SK-N-SH (cell line): ENCODE measurements around the gene ARHGAP10. TPM values are rescaled to one million over a fixed set of nuclear protein-coding genes. Genes with fewer than 3 reads are reported as not detected.

ENCODE experiments used
- CTCF ChIA-PET: fragments of 300-600, 350-600 bp; formaldehyde crosslinking; extraction: SDS; loops from one replicate; lab custom pipeline; 2021; lab: Yijun Ruan, JAX
- POLR2A ChIA-PET: fragments of 350-600 bp; sonication (Branson Sonifier 250); formaldehyde crosslinking; extraction: SDS; loops from one replicate; lab custom pipeline; 2020; ENCODE audit warnings: antibody characterized with exemption, inconsistent platforms; lab: Yijun Ruan, JAX
- DNase-seq: peaks from one replicate; pipeline ENCODE4 v3.0.0; 2012
- H2AFZ ChIP-seq: fragments of 200-600 bp; sonication (generic); 2 replicates; pipeline ENCODE4 v1.8.1; 2016; ENCODE audit warnings: antibody characterized with exemption, mild to moderate bottlenecking, low read depth
- H3F3A ChIP-seq: fragments of 200-600 bp; sonication (generic); replicated peaks from 2 replicates; pipeline ENCODE3; 2016; ENCODE audit warnings: antibody characterized with exemption, mild to moderate bottlenecking; ENCODE audit not compliant: insufficient read depth
- H3K27ac ChIP-seq, 2 experiments: fragments of 200-500 bp in 1 of 2; fragments of 200-600 bp in 1 of 2; sonication (Bioruptor generic) in 1 of 2; sonication (generic), shearing (Covaris generic) in 1 of 2; 2 replicates each; pipeline versions ENCODE4 v1.5.1 to v1.6.1; 2014 to 2016; ENCODE audit warnings: low read depth in 2 of 2, inconsistent platforms in 1 of 2, low read length in 1 of 2, mild to moderate bottlenecking in 1 of 2, mixed read lengths in 1 of 2
- H3K27me3 ChIP-seq: fragments of 200-600 bp; sonication (generic), shearing (Covaris generic); 2 replicates; pipeline ENCODE4 v1.6.1; 2016; ENCODE audit warnings: mixed run types; ENCODE audit not compliant: insufficient read depth
- H3K36me3 ChIP-seq, 2 experiments: fragments of 200-500 bp in 1 of 2; fragments of 200-600 bp in 1 of 2; sonication (Bioruptor generic) in 1 of 2; sonication (generic) in 1 of 2; replicated peaks in 1 of 2; 2 replicates each; pipeline versions ENCODE3 to v1.5.1; 2014 to 2016; ENCODE audit warnings: low read length in 1 of 2, mild to moderate bottlenecking in 1 of 2; ENCODE audit not compliant: insufficient read depth in 2 of 2, control insufficient read depth in 1 of 2
- H3K4me1 ChIP-seq, 2 experiments: fragments of 200-500 bp in 1 of 2; fragments of 200-600 bp in 1 of 2; sonication (Bioruptor generic) in 1 of 2; sonication (generic), shearing (Covaris generic) in 1 of 2; 2 replicates each; pipeline versions ENCODE4 v1.5.1 to v1.6.1; 2014 to 2016; ENCODE audit warnings: low read depth in 1 of 2, low read length in 1 of 2, mixed run types in 1 of 2; ENCODE audit not compliant: insufficient read depth in 2 of 2, control insufficient read depth in 1 of 2
- H3K4me2 ChIP-seq: fragments of 200-600 bp; sonication (generic), shearing (Covaris generic); 2 replicates; pipeline ENCODE4 v1.6.1; 2017; ENCODE audit warnings: mixed run types
- H3K4me3 ChIP-seq, 2 experiments: fragments of 200-500 bp in 1 of 2; fragments of 200-600 bp in 1 of 2; sonication (Bioruptor generic) in 1 of 2; sonication (generic), shearing (Covaris generic) in 1 of 2; 2 replicates each; pipeline versions ENCODE4 v1.5.1 to v1.8.1; 2014 to 2016; ENCODE audit warnings: low read depth in 2 of 2, inconsistent platforms in 1 of 2, low read length in 1 of 2, mild to moderate bottlenecking in 1 of 2, mixed read lengths in 1 of 2, moderate library complexity in 1 of 2
- H3K79me2 ChIP-seq: fragments of 200-600 bp; sonication (generic); 2 replicates; pipeline ENCODE4 v1.8.1; 2017; ENCODE audit warnings: mild to moderate bottlenecking; ENCODE audit not compliant: insufficient read depth
- H3K9ac ChIP-seq: fragments of 200-600 bp; sonication (generic); 2 replicates; pipeline ENCODE4 v1.6.1; 2017; ENCODE audit warnings: mixed run types
- H3K9me2 ChIP-seq: fragments of 200-600 bp; sonication (generic); 2 replicates; pipeline ENCODE4 v1.6.1; 2017; ENCODE audit warnings: mixed run types
- H3K9me3 ChIP-seq: fragments of 200-600 bp; sonication (generic); 2 replicates; pipeline ENCODE4 v1.6.1; 2017; ENCODE audit warnings: mixed run types, mild to moderate bottlenecking, moderate library complexity
- H4K20me1 ChIP-seq: fragments of 200-600 bp; sonication (generic); 2 replicates; pipeline ENCODE4 v1.6.1; 2017; ENCODE audit warnings: mild to moderate bottlenecking, mixed run types; ENCODE audit not compliant: insufficient read depth
- ELF1 ChIP-seq: IDR thresholded peaks from 2 replicates; pipeline ENCODE4 v1.4.0; 2012
- EP300 ChIP-seq, 2 experiments: IDR thresholded peaks; 2 replicates each; pipeline versions ENCODE4 v1.4.0 to v1.6.1; 2012; ENCODE audit warnings: borderline replicate concordance in 1 of 2, low read depth in 1 of 2, low read length in 1 of 2
- FOXM1 ChIP-seq: IDR thresholded peaks from 2 replicates; pipeline ENCODE4 v1.4.0; 2012; ENCODE audit warnings: low read depth, mild to moderate bottlenecking
- GABPA ChIP-seq: IDR thresholded peaks from 2 replicates; pipeline ENCODE4 v1.4.0; 2012; ENCODE audit warnings: low read depth, mild to moderate bottlenecking
- RAD21 ChIP-seq: IDR thresholded peaks from 2 replicates; pipeline ENCODE4 v1.6.1; 2012; ENCODE audit warnings: mild to moderate bottlenecking, low read length
- RFX5 ChIP-seq: IDR thresholded peaks from 2 replicates; pipeline ENCODE4 v1.6.1; 2012; ENCODE audit warnings: mild to moderate bottlenecking, improper control_type of control experiment, low read length
- SIN3A ChIP-seq: IDR thresholded peaks from 2 replicates; pipeline ENCODE4 v1.6.1; 2012; ENCODE audit warnings: low read depth, mild to moderate bottlenecking, low read length, moderate library complexity, borderline replicate concordance
- SMC3 ChIP-seq: IDR thresholded peaks from 2 replicates; pipeline ENCODE4 v1.6.1; 2012; ENCODE audit warnings: low read depth, low read length, improper control_type of control experiment
- TAF1 ChIP-seq: IDR thresholded peaks from 2 replicates; pipeline ENCODE4 v1.6.1; 2012; ENCODE audit warnings: low read depth, mild to moderate bottlenecking, low read length, moderate library complexity, borderline replicate concordance
- TCF12 ChIP-seq: IDR thresholded peaks from 2 replicates; pipeline ENCODE4 v1.4.0; 2012
- WGBS: methylation state at CpG from one replicate; pipeline ENCODE4 v1.1.6; 2017; ENCODE audit warnings: low lambda C conversion rate; 5-methylcytosine and 5-hydroxymethylcytosine counted together
- polyA plus RNA-seq, 3 experiments: library from polyadenylated mRNA; depleted of rRNA; stranded (reverse); fragments of >200 nt; gene quantifications; 2 replicates each; pipeline ENCODE4 v1.2.3, GENCODE V29; 2012
- TF ChIP-seq, protein P1 (sequence below): IDR thresholded peaks from 2 replicates; pipeline ENCODE4 v1.4.0; 2012; ENCODE audit warnings: low read depth, borderline replicate concordance
- TF ChIP-seq, protein P2 (sequence below): fragments of 200-600 bp; sonication (generic); IDR thresholded peaks from 2 replicates; pipeline ENCODE4 v1.6.1; 2017; ENCODE audit warnings: antibody characterized with exemption, mild to moderate bottlenecking, moderate library complexity

ARHGAP10 gene
- polyA plus RNA-seq, 1 of the 3 experiments (the other 2 are of a cell fraction): 15.1 TPM

DNA sequence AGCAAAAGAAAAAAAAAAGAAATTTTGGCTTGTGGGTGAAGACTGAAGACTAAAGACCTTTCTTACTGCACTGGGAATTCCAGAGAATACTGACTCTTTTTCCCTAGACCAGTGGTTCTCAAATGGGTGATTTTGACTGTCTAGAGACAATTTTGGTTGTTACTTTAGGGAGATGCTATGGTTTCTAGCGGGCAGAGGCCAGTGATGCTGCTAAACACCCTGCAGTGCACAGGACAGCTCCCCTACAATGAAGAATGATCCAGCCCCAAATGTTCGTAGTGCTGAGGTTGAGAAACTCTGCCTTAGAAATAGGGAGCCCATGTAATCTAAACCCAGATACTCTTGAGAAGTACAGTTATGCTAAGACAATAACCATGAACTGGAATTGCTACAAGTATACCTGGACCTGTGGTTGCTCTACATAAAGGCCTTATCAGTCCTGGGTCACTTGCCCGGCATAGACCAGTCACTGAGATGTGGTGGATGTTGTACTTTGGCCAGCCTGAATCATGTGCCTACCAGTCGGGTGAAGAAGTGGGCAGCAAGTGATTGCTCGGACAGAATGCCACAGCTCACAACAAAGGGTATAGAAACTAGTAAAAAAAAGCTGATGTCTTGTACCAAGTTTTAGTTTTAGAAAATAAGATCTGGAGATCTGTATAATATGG is 16.0 kb downstream of the ARHGAP10 start:
- WGBS: 96% methylated on average over 5 of the region's 5 CpGs
- peaks cover 86% of the 10 kb centered on the region for H3K79me2 ChIP-seq

DNA sequence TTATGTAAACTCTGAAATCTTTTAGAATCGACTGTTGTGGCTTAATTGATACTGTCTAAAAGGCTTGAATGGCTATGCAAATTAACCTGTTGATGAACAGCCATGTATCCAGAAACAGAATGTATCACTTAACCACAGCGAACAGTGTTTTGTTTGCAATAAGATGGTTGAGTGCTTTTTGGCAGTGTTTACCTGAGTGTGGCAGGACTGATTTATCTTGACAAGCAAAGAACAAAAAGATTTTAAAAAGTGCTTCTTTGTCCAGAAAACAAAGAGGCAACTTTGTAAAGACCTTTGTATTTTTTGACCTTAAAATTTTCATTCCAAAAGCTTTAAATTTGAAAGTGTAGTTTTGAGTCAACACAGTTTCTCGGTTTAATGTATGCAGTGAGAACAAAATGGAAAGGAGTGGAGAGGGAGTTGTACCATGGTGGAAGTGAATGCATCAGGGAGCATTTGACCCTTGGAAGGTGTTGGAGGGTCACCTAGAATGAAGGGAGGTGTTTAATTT is 18.0 kb downstream of the ARHGAP10 start:
- Histone ChIP-seq H3K27ac (no peak overlapping the region), H4K20me1 (peaks cover 7% of the 10 kb centered on the region; the same call in 1 of the 2 replicates), H3K9ac (no peak overlapping the region), H3F3A (peaks cover 21% of the 10 kb centered on the region), H3K4me1 (no peaks in the 10 kb centered on the region; a peak in 2 of 4 replicates), H3K27me3 (no peaks in the 10 kb centered on the region), H3K79me2 (peaks cover 79% of the 10 kb centered on the region), H3K9me3 (no peaks in the 10 kb centered on the region), H3K36me3 (no peaks in the 10 kb centered on the region), H3K4me3 (no peak overlapping the region), H3K4me2 (no peak overlapping the region)
- no peak for DNase-seq
- WGBS: 87% methylated on average over 3 of the region's 3 CpGs
- CTCF ChIA-PET: interaction anchor here (0.7 to 1.8 kb wide), 2 partner anchors 112 to 117 kb away, joined by 4 to 7 read pairs; no protein-coding TSS in a partner anchor
- TF ChIP-seq, protein P1, sequence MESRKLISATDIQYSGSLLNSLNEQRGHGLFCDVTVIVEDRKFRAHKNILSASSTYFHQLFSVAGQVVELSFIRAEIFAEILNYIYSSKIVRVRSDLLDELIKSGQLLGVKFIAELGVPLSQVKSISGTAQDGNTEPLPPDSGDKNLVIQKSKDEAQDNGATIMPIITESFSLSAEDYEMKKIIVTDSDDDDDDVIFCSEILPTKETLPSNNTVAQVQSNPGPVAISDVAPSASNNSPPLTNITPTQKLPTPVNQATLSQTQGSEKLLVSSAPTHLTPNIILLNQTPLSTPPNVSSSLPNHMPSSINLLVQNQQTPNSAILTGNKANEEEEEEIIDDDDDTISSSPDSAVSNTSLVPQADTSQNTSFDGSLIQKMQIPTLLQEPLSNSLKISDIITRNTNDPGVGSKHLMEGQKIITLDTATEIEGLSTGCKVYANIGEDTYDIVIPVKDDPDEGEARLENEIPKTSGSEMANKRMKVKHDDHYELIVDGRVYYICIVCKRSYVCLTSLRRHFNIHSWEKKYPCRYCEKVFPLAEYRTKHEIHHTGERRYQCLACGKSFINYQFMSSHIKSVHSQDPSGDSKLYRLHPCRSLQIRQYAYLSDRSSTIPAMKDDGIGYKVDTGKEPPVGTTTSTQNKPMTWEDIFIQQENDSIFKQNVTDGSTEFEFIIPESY: no peak
- TF ChIP-seq SMC3 (no peak), RFX5 (no peak)
- TF ChIP-seq, protein P2, sequence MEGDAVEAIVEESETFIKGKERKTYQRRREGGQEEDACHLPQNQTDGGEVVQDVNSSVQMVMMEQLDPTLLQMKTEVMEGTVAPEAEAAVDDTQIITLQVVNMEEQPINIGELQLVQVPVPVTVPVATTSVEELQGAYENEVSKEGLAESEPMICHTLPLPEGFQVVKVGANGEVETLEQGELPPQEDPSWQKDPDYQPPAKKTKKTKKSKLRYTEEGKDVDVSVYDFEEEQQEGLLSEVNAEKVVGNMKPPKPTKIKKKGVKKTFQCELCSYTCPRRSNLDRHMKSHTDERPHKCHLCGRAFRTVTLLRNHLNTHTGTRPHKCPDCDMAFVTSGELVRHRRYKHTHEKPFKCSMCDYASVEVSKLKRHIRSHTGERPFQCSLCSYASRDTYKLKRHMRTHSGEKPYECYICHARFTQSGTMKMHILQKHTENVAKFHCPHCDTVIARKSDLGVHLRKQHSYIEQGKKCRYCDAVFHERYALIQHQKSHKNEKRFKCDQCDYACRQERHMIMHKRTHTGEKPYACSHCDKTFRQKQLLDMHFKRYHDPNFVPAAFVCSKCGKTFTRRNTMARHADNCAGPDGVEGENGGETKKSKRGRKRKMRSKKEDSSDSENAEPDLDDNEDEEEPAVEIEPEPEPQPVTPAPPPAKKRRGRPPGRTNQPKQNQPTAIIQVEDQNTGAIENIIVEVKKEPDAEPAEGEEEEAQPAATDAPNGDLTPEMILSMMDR: no peak
- TF ChIP-seq, all 33 proteins: peak for 0
- H3K9me2 ChIP-seq: no peaks in the 10 kb centered on the region
- POLR2A ChIA-PET: interaction anchor here (0.6 kb wide), 1 partner anchor 14 kb away, joined by 4 read pairs; no protein-coding TSS in a partner anchor
- no peak overlapping the region for H2AFZ ChIP-seq

More for the DNA sequence above, 16.0 kb downstream of the ARHGAP10 start:
- Histone ChIP-seq H4K20me1 (no peaks in the 10 kb centered on the region), H3K4me1 (no peaks in the 10 kb centered on the region; a peak in 1 of 4 replicates), H3F3A (peaks cover 9% of the 10 kb centered on the region), H3K4me3 (no peak overlapping the region), H3K27ac (no peak overlapping the region), H3K9me2 (no peaks in the 10 kb centered on the region), H3K4me2 (no peak overlapping the region), H3K9ac (no peak overlapping the region), H3K9me3 (no peaks in the 10 kb centered on the region), H3K36me3 (no peaks in the 10 kb centered on the region), H3K27me3 (no peaks in the 10 kb centered on the region), H2AFZ (no peak overlapping the region)
- CTCF ChIA-PET: interaction anchor here (1.0 to 2.4 kb wide), 2 partner anchors 12 to 119 kb away, joined by 4 to 6 read pairs; no protein-coding TSS in a partner anchor
- DNase-seq: no peak
- POLR2A ChIA-PET: no interaction called here
- TF ChIP-seq EP300 (IDR thresholded peaks at IDR 0.05; ENCODE audit: borderline replicate concordance in 1 of 2, low read depth in 1 of 2, low read length in 1 of 2) (no peak), TCF12 (no peak), TAF1 (no peak), SIN3A (no peak), RAD21 (no peak), GABPA (no peak), FOXM1 (no peak), ELF1 (no peak)
- TF ChIP-seq, protein P1: no peak
- TF ChIP-seq, all 33 proteins: peak for 0
